ENCODE results near the gene RGS12. TPM values are rescaled to one million over a fixed set of nuclear protein-coding genes. Genes with fewer than 3 reads are reported as not detected.

Gene RGS12
- polyA plus RNA-seq, 3 donors: 0.75 to 15.3 (median 2.7) TPM

DNA sequence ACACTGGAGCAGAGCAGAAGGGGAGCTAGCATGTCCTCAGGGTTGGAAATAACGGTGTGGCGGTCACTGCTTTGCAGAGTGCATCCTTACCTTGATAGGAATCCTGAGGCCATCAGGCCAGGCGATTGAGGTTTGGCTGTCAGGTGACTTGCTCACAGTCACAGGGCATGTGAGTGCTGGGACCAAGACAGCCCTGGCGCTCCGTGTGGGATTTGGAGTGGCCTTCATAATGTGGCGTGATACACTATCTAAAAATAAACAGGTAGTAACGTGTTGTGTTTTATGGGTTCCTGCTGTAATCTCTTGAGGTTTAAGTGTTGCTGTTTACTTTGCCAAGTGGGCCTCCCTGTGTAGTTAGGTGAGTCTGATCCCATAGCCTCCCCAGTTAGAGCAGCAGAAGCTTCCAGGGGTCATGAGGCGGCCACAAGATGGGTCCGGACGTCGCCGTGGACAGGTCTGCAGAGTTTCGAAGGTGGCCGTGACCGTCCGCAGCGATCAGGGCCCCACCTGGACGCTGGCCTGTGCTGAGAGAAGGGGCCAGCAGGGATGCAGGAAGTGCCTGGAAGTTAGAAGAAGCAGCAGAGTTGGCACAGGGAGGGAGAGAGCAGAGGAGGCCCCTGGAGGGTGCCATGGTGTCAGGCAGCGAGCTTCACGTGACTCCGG lies 27.7 kb downstream of the RGS12 start:
- no peak overlapping the region for H3K4me3 Mint-ChIP-seq
- H3K79me2 ChIP-seq (ENCODE audit: insufficient read depth, low read length): no peaks in the 10 kb centered on the region
- H4K20me1 ChIP-seq (ENCODE audit: insufficient read depth, low read length): no peaks in the 10 kb centered on the region
- no peaks in the 10 kb centered on the region for H3K36me3 ChIP-seq (replicated peaks in 1 of 2; ENCODE audit: control insufficient read depth in 1 of 2, insufficient read depth in 2 of 2, low read length in 2 of 2)
- no peaks in the 10 kb centered on the region for H3K27me3 ChIP-seq (ENCODE audit: control insufficient read depth in 2 of 2, insufficient read depth in 2 of 2, low read length in 2 of 2)
- no peak for DNase-seq
- H2AFZ ChIP-seq (ENCODE audit: insufficient read depth, low read depth, low read length, poor library complexity, severe bottlenecking): no peak overlapping the region
- no peaks in the 10 kb centered on the region for H3K9me3 ChIP-seq (replicated peaks in 1 of 2; ENCODE audit: control insufficient read depth in 1 of 2, insufficient read depth in 1 of 2, low read length in 2 of 2)
- no peak overlapping the region for H3K27ac ChIP-seq (ENCODE audit: low read depth in 1 of 2, low read length in 2 of 2)
- no peaks in the 10 kb centered on the region for H3K4me1 ChIP-seq (ENCODE audit: control insufficient read depth in 1 of 2, insufficient read depth in 2 of 2, low read length in 2 of 2)
- H3K9ac ChIP-seq (ENCODE audit: insufficient read depth, low read length, poor library complexity, severe bottlenecking): no peak overlapping the region
- H3K4me3 ChIP-seq (replicated peaks in 1 of 3; ENCODE audit: low read depth in 2 of 3, low read length in 3 of 3): no peak overlapping the region
- peak overlapping the region in 1 of 7 donors; percentile 35 for H3K27ac Mint-ChIP-seq
- no peak for TF ChIP-seq CTCF (IDR thresholded peaks at IDR 0.05)
- H3K36me3 Mint-ChIP-seq: peaks cover 5 to 19% of the 10 kb centered on the region in 2 donors
- H3K4me1 Mint-ChIP-seq: no peaks in the 10 kb centered on the region
- intact Hi-C loops (cut with micrococcal nuclease): no loop called here
- no peak overlapping the region for H3K4me2 ChIP-seq (replicated peaks; ENCODE audit: extremely low read depth, low read length, poor library complexity, severe bottlenecking)
- H3K27me3 Mint-ChIP-seq (ENCODE audit: low read depth in 3 of 3): peaks cover 0 to 7% (median 0%) of the 10 kb centered on the region in 3 donors
- peaks cover 0 to 3% (median 2%) of the 10 kb centered on the region in 7 donors for H3K9me3 Mint-ChIP-seq
- 96% methylated on average over 21 of the region's 21 CpGs for WGBS (ENCODE audit: insufficient coverage)

DNA sequence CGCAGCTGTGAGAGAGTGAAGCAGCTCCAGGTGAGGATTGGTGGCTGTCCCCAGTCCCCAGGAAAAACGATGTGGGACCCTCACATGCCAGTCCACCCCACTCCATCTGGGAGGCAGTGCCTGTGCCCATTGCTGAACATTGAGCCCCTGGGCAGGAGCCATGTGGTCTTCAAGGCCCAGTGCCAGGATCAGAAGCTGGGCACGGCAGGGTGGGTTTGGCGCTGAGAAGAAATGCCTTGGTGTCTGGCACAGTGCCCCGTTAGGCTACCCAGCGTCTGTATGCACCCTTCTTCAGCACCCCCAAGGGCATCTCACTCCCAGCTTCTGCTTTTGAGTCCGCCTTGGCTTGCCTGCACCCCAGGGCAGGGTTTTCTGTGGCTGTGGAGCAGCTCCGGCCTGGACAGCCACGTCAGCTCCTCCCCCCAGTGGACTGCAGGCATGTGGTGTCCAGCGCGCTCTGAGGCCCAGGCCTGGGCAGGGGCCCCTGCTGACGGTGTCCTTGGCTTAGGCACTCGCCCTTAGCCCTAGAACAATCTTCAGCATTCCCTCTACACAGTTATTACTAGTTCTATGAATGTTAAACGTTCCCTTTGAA lies 28.6 kb downstream of the RGS12 start:
- no peaks in the 10 kb centered on the region for H3K36me3 ChIP-seq (replicated peaks in 1 of 2; ENCODE audit: control insufficient read depth in 1 of 2, insufficient read depth in 2 of 2, low read length in 2 of 2)
- Mint-ChIP-seq H3K36me3 (peaks cover 3 to 17% of the 10 kb centered on the region in 2 donors), H3K27ac (no peak overlapping the region), H3K4me1 (no peaks in the 10 kb centered on the region), H3K9me3 (peaks cover 0 to 4% (median 2%) of the 10 kb centered on the region in 7 donors), H3K4me3 (no peak overlapping the region), H3K27me3 (ENCODE audit: low read depth in 3 of 3) (peaks cover 0 to 7% (median 0%) of the 10 kb centered on the region in 3 donors)
- no peaks in the 10 kb centered on the region for H3K79me2 ChIP-seq (ENCODE audit: insufficient read depth, low read length)
- no peaks in the 10 kb centered on the region for H3K9me3 ChIP-seq (replicated peaks in 1 of 2; ENCODE audit: control insufficient read depth in 1 of 2, insufficient read depth in 1 of 2, low read length in 2 of 2)
- TF ChIP-seq CTCF (IDR thresholded peaks at IDR 0.05): no peak
- 84% methylated on average over 11 of the region's 14 CpGs for WGBS (ENCODE audit: insufficient coverage)
- no peaks in the 10 kb centered on the region for H3K27me3 ChIP-seq (ENCODE audit: control insufficient read depth in 2 of 2, insufficient read depth in 2 of 2, low read length in 2 of 2)
- H2AFZ ChIP-seq (ENCODE audit: insufficient read depth, low read depth, low read length, poor library complexity, severe bottlenecking): no peak overlapping the region
- no peaks in the 10 kb centered on the region for H4K20me1 ChIP-seq (ENCODE audit: insufficient read depth, low read length)
- DNase-seq: no peak
- intact Hi-C loops (cut with micrococcal nuclease): no loop called here
- H3K9ac ChIP-seq (ENCODE audit: insufficient read depth, low read length, poor library complexity, severe bottlenecking): no peak overlapping the region
- H3K27ac ChIP-seq (ENCODE audit: low read depth in 1 of 2, low read length in 2 of 2): no peak overlapping the region
- H3K4me1 ChIP-seq (ENCODE audit: control insufficient read depth in 1 of 2, insufficient read depth in 2 of 2, low read length in 2 of 2): no peaks in the 10 kb centered on the region
- no peak overlapping the region for H3K4me2 ChIP-seq (replicated peaks; ENCODE audit: extremely low read depth, low read length, poor library complexity, severe bottlenecking)
- no peak overlapping the region for H3K4me3 ChIP-seq (replicated peaks in 1 of 3; ENCODE audit: low read depth in 2 of 3, low read length in 3 of 3)
